Lung (tissue), 12 donors: ENCODE results near the gene TTPAL. TPM values are rescaled to one million over a fixed set of nuclear protein-coding genes. Genes with fewer than 3 reads are reported as not detected.
A peak's percentile ranks its signal among the peaks of the same experiment; 100 is the strongest.

Source experiments
- ATAC-seq: fragments of 200-7000 bp; cut with Tn5 transposase; one replicate; pipeline ENCODE4 v1.9.1; 2020; ENCODE audit warnings: moderate number of reproducible peaks; ENCODE audit not compliant: insufficient read depth, low FRiP score
- DNase-seq, 3 donors: peaks; one replicate each; pipeline ENCODE4 v3.0.0-alpha.2; 2013 to 2017
- H3K27ac ChIP-seq, 2 donors: one replicate each; pipeline ENCODE4 v1.5.1; 2013; ENCODE audit warnings: mild to moderate bottlenecking in 2 of 2, moderate library complexity in 2 of 2, control low read depth in 1 of 2, inconsistent platforms in 1 of 2, low read depth in 1 of 2, low read length in 1 of 2
- H3K27me3 ChIP-seq, 3 donors: one replicate each; pipeline ENCODE4 v1.5.1; 2013; ENCODE audit warnings: low read length in 2 of 3; ENCODE audit not compliant: control insufficient read depth in 3 of 3, insufficient read depth in 3 of 3
- H3K36me3 ChIP-seq, 4 donors: one replicate each; pipeline ENCODE4 v1.5.1; 2013; ENCODE audit warnings: low read length in 4 of 4, mild to moderate bottlenecking in 1 of 4, moderate library complexity in 1 of 4; ENCODE audit not compliant: control insufficient read depth in 4 of 4, insufficient read depth in 4 of 4
- H3K4me1 ChIP-seq, 5 donors: one replicate each; pipeline ENCODE4 v1.5.1; 2013; ENCODE audit warnings: low read length in 5 of 5, mild to moderate bottlenecking in 2 of 5, moderate library complexity in 1 of 5; ENCODE audit not compliant: control insufficient read depth in 5 of 5, insufficient read depth in 5 of 5
- H3K4me3 ChIP-seq: one replicate; pipeline ENCODE4 v1.5.1; 2013; ENCODE audit warnings: mild to moderate bottlenecking, control low read depth, moderate library complexity
- H3K9ac ChIP-seq, 2 donors: one replicate each; pipeline ENCODE4 v1.5.1; 2013; ENCODE audit warnings: low read length in 2 of 2, control low read depth in 1 of 2; ENCODE audit not compliant: insufficient read depth in 1 of 2
- H3K9me3 ChIP-seq, 4 donors: one replicate each; pipeline ENCODE4 v1.5.1; 2013; ENCODE audit warnings: low read length in 3 of 4, mild to moderate bottlenecking in 1 of 4, moderate library complexity in 1 of 4; ENCODE audit not compliant: control insufficient read depth in 4 of 4, insufficient read depth in 3 of 4
- CTCF ChIP-seq: IDR thresholded peaks from 2 replicates; pipeline ENCODE4 v1.5.1; 2012; ENCODE audit warnings: mild to moderate bottlenecking; ENCODE audit errors: control extremely low read depth, extremely low read depth
- WGBS, 2 donors: extraction: QIAGEN DNeasy Blood & Tissue Kit; methylation state at CpG; one replicate each; pipeline ENCODE4 v1.1.7; 2013; 5-methylcytosine and 5-hydroxymethylcytosine counted together
- polyA plus RNA-seq, 2 donors: library from polyadenylated mRNA; stranded (reverse); fragments of 200-250 nt; gene quantifications; one replicate each; pipeline ENCODE4 v1.2.1, GENCODE V29; 2013
- total RNA-seq, 2 donors: library from RNA; depleted of rRNA in 1 of 2; stranded (reverse); fragments of >200 nt in 1 of 2; gene quantifications; one replicate each; pipeline ENCODE4 v1.2.1, GENCODE V29; 2014 to 2021
- donor health status: control.
- donor health status: control.
- donor health status: Bipolar disorder and iron deficiency.
- donor health status: healthy.
- donor health status: DM: yes; HTN: yes; CAD: no.

Gene TTPAL
- total and polyA plus RNA-seq, 4 donors = 3.2 to 13.8 (median 6.2) TPM

- 69 to 80% methylated on average over 6 of the region's 6 CpGs for WGBS, 2 donors
- H3K9ac ChIP-seq = no peak overlapping the region
These were observed 6.2 kb downstream of the TTPAL start for GRCh38 chr20:44481719-44482416.

GRCh38 chr20:44483112-44483511, 7.4 kb downstream of the TTPAL start:
- Histone ChIP-seq H3K36me3 (peaks cover 15 to 25% (median 19%) of the 10 kb centered on the region in 4 donors), H3K4me3 (no peak overlapping the region), H3K9me3 (no peaks in the 10 kb centered on the region), H3K27ac (no peak overlapping the region), H3K4me1 (peaks cover 0 to 1% (median 0%) of the 10 kb centered on the region in 5 donors), H3K27me3 (no peaks in the 10 kb centered on the region), H3K9ac (no peak overlapping the region)
- whole genome bisulfite sequencing, 2 donors = 86 to 93% methylated on average over 5 of the region's 5 CpGs
- TF ChIP-seq CTCF = no peak
- DNase-seq (no peak), ATAC-seq (no peak)

More at GRCh38 chr20:44481719-44482416, 6.2 kb downstream of the TTPAL start:
- Histone ChIP-seq H3K4me1 (peaks cover 0 to 5% (median under 1%) of the 10 kb centered on the region in 5 donors), H3K27me3 (no peaks in the 10 kb centered on the region), H3K9me3 (no peaks in the 10 kb centered on the region), H3K4me3 (no peak overlapping the region), H3K27ac (no peak overlapping the region), H3K36me3 (peaks cover 15 to 25% (median 18%) of the 10 kb centered on the region in 4 donors)
- no peak for TF ChIP-seq CTCF
- DNase-seq (no peak), ATAC-seq (no peak)

GRCh38 chr20:44485078-44485829, 9.6 kb downstream of the TTPAL start:
- Histone ChIP-seq H3K4me1 (peaks cover 0 to 1% (median 0%) of the 10 kb centered on the region in 5 donors), H3K4me3 (no peak overlapping the region), H3K36me3 (peaks cover 26 to 37% (median 32%) of the 10 kb centered on the region in 4 donors), H3K27ac (peak overlapping the region in 1 of 2 donors; percentile 37), H3K9me3 (no peaks in the 10 kb centered on the region), H3K9ac (no peak overlapping the region), H3K27me3 (no peaks in the 10 kb centered on the region)
- WGBS, 2 donors = 91 to 94% methylated on average over 7 of the region's 7 CpGs
- no peak for ATAC-seq
- no peak for DNase-seq
- TF ChIP-seq CTCF = no peak
